ENCODE data around the gene GLRX3.

GLRX3 gene

GRCh38 chr10:130169136-130169859 is 33.1 kb downstream of the GLRX3 start:
- in situ Hi-C loops (cut with HindIII; ENCODE audit: low sequenced_read_pairs) = no loop called here
- H3K4me3 ChIP-seq (ENCODE audit: low read depth, low read length) = no peak overlapping the region
- TF ChIP-seq CTCF (IDR thresholded peaks at IDR 0.05; ENCODE audit: low read depth, low read length, missing control alignments) = no peak
- DNase-seq (ENCODE audit: low read depth) = peak; percentile 84

GRCh38 chr10:130171196-130171595 is 35.0 kb downstream of the GLRX3 start:
- no peak for DNase-seq (ENCODE audit: low read depth)
- no peak for TF ChIP-seq CTCF (IDR thresholded peaks at IDR 0.05; ENCODE audit: low read depth, low read length, missing control alignments)
- in situ Hi-C loops (cut with HindIII; ENCODE audit: low sequenced_read_pairs) = no loop called here
- no peak overlapping the region for H3K4me3 ChIP-seq (ENCODE audit: low read depth, low read length)

- no peak overlapping the region for H3K4me3 ChIP-seq (ENCODE audit: low read depth, low read length)
- in situ Hi-C loops (cut with HindIII; ENCODE audit: low sequenced_read_pairs) = no loop called here
- TF ChIP-seq CTCF (IDR thresholded peaks at IDR 0.05; ENCODE audit: low read depth, low read length, missing control alignments) = no peak
- DNase-seq (ENCODE audit: low read depth) = no peak
These were observed 38.1 kb downstream of the GLRX3 start for GRCh38 chr10:130174328-130174727.

GRCh38 chr10:130175074-130175473 is 38.9 kb downstream of the GLRX3 start:
- DNase-seq (ENCODE audit: low read depth) = no peak
- no peak for TF ChIP-seq CTCF (IDR thresholded peaks at IDR 0.05; ENCODE audit: low read depth, low read length, missing control alignments)
- H3K4me3 ChIP-seq (ENCODE audit: low read depth, low read length) = no peak overlapping the region
- in situ Hi-C loops (cut with HindIII; ENCODE audit: low sequenced_read_pairs) = loop anchor here (5.0 kb wide), 1 partner anchor 33 kb away; no protein-coding TSS in a partner anchor

- TF ChIP-seq CTCF (IDR thresholded peaks at IDR 0.05; ENCODE audit: low read depth, low read length, missing control alignments) = no peak
- in situ Hi-C loops (cut with HindIII; ENCODE audit: low sequenced_read_pairs) = loop anchor here (5.0 kb wide), 1 partner anchor 35 kb away; no protein-coding TSS in a partner anchor
- DNase-seq (ENCODE audit: low read depth) = no peak
- H3K4me3 ChIP-seq (ENCODE audit: low read depth, low read length) = no peak overlapping the region
These were observed 41.1 kb downstream of the GLRX3 start for GRCh38 chr10:130177250-130177649.

- in situ Hi-C loops (cut with HindIII; ENCODE audit: low sequenced_read_pairs) = loop anchor here (5.0 kb wide), 1 partner anchor 37 kb away; no protein-coding TSS in a partner anchor
- peak; percentile 77 for DNase-seq (ENCODE audit: low read depth)
- no peak overlapping the region for H3K4me3 ChIP-seq (ENCODE audit: low read depth, low read length)
- peak; percentile 71 for TF ChIP-seq CTCF (IDR thresholded peaks at IDR 0.05; ENCODE audit: low read depth, low read length, missing control alignments)
These were observed 43.4 kb downstream of the GLRX3 start for GRCh38 chr10:130179640-130180039.

Data from astrocyte of the cerebellum (primary cell).